ENCODE data around the gene TDRD12.

DNA sequence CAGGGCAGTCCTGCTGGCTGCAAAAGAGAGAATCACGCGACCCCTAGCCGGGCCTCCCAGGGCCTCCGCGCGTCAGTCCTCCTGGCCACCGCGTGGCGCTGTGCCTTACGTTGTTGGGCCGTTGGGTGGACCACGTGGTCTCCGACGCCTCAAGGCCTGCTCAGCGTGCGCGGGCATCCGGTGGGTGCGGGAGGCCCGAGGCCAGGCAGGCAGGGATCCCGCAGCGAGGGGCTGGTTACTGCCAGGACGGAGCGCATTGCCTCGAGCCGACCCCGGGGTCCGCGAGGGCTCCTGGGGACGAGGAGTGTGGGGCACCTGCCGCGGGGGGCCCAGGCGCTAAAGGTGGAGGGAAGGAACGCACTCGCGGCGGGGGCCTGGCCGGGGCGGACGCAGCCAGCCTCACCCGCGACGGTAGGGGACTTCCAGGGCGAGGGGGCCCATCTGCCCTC, at the start of gene TDRD12:
- TF ChIP-seq, protein P1, sequence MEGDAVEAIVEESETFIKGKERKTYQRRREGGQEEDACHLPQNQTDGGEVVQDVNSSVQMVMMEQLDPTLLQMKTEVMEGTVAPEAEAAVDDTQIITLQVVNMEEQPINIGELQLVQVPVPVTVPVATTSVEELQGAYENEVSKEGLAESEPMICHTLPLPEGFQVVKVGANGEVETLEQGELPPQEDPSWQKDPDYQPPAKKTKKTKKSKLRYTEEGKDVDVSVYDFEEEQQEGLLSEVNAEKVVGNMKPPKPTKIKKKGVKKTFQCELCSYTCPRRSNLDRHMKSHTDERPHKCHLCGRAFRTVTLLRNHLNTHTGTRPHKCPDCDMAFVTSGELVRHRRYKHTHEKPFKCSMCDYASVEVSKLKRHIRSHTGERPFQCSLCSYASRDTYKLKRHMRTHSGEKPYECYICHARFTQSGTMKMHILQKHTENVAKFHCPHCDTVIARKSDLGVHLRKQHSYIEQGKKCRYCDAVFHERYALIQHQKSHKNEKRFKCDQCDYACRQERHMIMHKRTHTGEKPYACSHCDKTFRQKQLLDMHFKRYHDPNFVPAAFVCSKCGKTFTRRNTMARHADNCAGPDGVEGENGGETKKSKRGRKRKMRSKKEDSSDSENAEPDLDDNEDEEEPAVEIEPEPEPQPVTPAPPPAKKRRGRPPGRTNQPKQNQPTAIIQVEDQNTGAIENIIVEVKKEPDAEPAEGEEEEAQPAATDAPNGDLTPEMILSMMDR (IDR thresholded peaks at IDR 0.05; ENCODE audit: low read depth, low read length) = peak; percentile 13; the same call in 1 of the 2 replicates
- no peak for TF ChIP-seq EZH2phosphoT487 (IDR thresholded peaks at IDR 0.05; ENCODE audit: low read depth)
